GM19372 (cell line): ENCODE results near the gene NR1H3.

Experiments
- ATAC-seq: cut with Tn5 transposase; IDR thresholded peaks from one replicate; pipeline ENCODE4 v1.9.1; 2021; ENCODE audit warnings: mild to moderate bottlenecking, low read depth, moderate library complexity; ENCODE audit not compliant: unreplicated experiment

The NR1H3 gene

GRCh38 chr11:47243454-47243853 lies 14.3 kb upstream of the NR1H3 start:
- ATAC-seq: no peak

GRCh38 chr11:47244448-47245350 lies 13.1 kb upstream of the NR1H3 start:
- ATAC-seq: no peak

GRCh38 chr11:47245611-47246357 lies 12.0 kb upstream of the NR1H3 start:
- ATAC-seq: no peak

GRCh38 chr11:47247502-47247901 lies 10.3 kb upstream of the NR1H3 start:
- no peak for ATAC-seq

- peak; percentile 30 for ATAC-seq
Measured at GRCh38 chr11:47248304-47248663, 9.5 kb upstream of the NR1H3 start.

- peak; percentile 88 for ATAC-seq
Measured at GRCh38 chr11:47248664-47249377, 9.0 kb upstream of the NR1H3 start, which contains the start of gene ACP2. Gene ACP2 (minus strand): TSS chr11:47248814. CDS start chr11:47248789, 25 bp downstream.

- ATAC-seq: no peak
Measured at GRCh38 chr11:47249378-47249715, 8.4 kb upstream of the NR1H3 start.

- no peak for ATAC-seq
Measured at GRCh38 chr11:47251751-47252150, 6.0 kb upstream of the NR1H3 start.

GRCh38 chr11:47253660-47254059 lies 4.1 kb upstream of the NR1H3 start:
- no peak for ATAC-seq

- no peak for ATAC-seq
Measured at GRCh38 chr11:47254386-47254785, 3.4 kb upstream of the NR1H3 start.

- ATAC-seq: no peak
Measured at GRCh38 chr11:47256374-47256773, 1.4 kb upstream of the NR1H3 start.

GRCh38 chr11:47257177-47257516 lies 649 bp upstream of the NR1H3 start:
- ATAC-seq: no peak

- no peak for ATAC-seq
Measured at GRCh38 chr11:47258317-47258902, 614 bp downstream of the NR1H3 start.

GRCh38 chr11:47259232-47259977 lies 1.6 kb downstream of the NR1H3 start:
- no peak for ATAC-seq

GRCh38 chr11:47260366-47260765 lies 2.6 kb downstream of the NR1H3 start:
- no peak for ATAC-seq

- ATAC-seq: no peak
Measured at GRCh38 chr11:47261291-47261800, 3.5 kb downstream of the NR1H3 start.

- ATAC-seq: no peak
Measured at GRCh38 chr11:47264119-47264518, 6.3 kb downstream of the NR1H3 start.

GRCh38 chr11:47264521-47264920 lies 6.7 kb downstream of the NR1H3 start:
- ATAC-seq: no peak

- no peak for ATAC-seq
Measured at GRCh38 chr11:47267876-47268275, 10.1 kb downstream of the NR1H3 start.

GRCh38 chr11:47268448-47269001 lies 10.7 kb downstream of the NR1H3 start:
- ATAC-seq: no peak
